Epidermal melanocyte (primary cell): ENCODE measurements around the gene ARHGAP6.
A peak's percentile ranks its signal among the peaks of the same experiment; 100 is the strongest.
"Not testable (repeated sequence)": the region's sequence is repeated elsewhere in the genome, so short reads cannot be mapped to it uniquely, and the experiment has no call there.

Experiments
- DNase-seq: peaks from one replicate; pipeline ENCODE4 v3.0.0; 2011; ENCODE audit warnings: low spot score; ENCODE audit not compliant: insufficient read length

ARHGAP6 gene

DNA sequence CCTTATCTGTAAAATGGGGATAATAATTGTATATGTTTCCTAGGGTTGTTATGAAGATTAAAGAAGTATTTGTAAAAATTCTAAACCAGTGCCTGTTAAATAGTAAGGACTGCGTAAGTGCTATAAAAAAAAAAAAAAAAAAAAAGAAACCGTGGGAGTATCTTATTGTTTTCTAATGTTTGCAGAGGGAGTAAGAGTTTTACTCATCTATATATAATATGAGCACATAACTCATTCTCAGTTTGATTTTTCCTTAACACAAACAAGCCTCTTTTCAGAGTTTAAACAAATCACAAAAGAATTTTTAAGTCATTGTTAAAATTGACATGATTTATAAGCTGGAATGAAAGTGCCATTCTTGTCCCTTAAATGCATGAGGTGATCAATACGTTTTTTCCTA is 267.6 kb downstream of the ARHGAP6 start:
- no peak for DNase-seq

DNA sequence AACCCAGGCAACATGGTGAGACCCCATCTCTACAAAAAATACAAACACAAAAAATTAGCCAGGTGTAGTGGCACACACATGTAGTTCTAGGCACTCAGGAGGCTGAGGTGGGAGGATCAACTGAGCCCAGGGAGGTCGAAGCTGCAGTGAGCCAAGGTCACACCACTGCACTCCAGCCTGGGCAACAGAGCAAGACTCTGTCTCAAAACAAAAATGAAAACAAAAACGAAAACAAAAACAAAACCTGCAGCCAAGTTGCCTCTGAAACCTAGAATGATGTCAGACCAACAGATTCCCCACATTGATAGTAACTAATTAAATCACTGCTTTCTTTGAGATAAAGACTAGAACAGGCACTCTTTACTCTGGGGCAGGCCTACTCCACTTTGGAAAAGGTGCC is 268.0 kb downstream of the ARHGAP6 start:
- no peak for DNase-seq

DNA sequence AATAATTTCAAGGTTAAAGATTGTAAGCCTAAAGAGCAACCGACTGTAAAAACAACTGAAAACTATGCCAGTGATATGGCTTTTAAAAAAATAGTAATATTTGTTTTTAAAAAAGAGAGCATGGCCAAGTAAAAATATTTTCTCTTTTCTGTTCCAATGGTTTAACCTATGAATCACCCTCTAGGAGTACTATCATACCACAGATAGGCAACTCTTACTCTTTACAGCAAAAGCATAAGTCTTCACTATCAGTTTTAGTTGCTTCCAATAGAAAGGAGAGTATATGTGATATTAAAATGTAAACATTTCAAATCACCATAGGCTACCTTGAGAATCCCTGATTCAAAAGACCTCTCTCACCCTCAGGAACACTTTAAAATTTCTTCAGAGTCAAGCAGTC is 269.9 kb downstream of the ARHGAP6 start:
- no peak for DNase-seq

DNA sequence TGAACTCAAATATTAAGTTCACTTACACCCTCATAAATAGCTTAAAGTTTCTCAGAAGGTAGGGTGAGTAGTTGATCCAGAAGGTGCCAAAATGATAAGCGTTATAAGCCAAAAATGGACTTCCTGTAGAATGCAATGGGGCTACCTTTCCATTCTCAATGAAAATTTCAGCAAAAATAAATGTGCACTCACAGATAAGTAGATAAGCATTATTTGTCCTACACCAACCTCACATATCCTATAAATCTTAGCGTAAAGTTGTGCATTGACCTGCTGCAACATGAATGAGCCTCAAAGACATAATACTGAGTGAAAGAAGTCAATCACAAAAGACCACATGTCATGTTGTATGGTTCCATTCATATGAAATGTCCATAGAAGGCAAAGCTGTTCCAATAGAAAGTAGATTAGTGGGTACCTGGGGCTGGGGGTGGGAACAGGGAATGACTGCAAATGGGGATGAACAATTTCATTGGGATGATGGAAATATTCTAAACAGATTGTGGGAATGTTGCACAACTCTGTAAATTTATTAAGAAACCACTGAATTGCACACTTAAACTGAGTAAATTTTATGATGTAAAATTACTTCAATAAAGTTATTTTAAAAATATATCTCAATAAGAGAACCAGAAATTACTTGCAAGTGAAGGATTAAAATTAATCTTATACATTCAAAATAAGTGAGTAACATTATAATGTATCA is 271.6 kb downstream of the ARHGAP6 start:
- DNase-seq = no peak

DNA sequence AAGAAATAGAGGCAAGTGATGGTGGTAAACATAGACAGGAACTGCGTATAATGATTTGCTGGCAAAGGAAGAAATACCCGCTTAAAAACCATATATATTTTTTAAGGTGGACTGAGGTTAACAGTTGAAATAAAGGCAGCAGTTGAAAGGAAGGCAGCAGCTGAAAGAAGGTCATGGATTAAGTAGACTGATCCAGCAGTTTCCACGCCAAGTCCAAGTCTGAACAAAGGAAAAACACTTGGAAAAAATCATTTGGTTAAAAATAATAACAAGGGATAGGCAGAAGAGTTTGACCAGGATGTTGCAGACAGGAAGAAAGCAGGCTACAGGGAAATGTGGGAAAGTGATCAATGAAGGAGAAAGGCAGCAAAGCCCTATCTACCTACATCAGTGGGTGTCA is 278.9 kb downstream of the ARHGAP6 start:
- DNase-seq = no peak

DNA sequence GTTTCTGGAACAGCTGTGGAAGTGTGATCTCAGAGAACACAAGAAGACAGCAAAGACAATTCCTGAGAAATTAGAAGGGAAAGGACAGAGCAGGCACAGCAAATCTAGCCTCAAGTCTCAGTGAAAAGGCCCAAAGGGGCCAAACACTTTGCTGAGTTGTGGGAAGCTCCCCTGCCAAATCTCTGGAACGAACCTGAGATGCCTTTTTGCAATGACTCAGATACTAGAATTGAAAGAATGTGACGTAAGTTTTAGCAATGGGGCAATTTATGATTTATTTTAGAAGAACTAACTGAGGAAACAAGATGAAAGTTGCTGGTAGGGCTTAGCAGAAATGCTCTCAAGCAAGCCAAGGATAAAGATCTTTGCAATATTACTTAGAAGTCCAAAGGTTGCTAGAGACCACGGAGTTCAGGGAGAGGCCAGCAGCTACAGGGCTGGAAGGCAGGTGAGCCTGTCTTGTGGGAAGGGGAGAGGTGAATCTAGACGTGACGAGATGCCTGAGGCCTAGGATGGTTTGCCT is 279.7 kb downstream of the ARHGAP6 start:
- DNase-seq = no peak

DNA sequence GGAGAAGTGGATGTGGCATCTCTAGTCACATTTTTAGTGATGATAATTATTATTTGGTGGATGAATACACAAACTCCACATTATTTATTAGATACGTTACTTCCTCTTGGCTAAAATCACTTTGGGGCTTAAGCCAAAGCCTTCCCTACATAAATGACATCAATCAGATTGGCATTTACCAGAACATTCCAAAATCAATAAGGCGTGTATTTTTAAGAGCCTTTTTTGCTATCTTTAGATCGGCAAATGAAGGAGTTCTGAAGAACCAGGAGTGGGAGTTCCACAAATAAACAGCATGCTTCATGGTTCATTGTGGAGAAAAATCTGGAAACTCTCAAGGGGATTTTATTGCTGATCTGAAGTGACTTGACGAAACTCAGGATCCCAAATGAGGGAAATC is 282.8 kb downstream of the ARHGAP6 start:
- no peak for DNase-seq

DNA sequence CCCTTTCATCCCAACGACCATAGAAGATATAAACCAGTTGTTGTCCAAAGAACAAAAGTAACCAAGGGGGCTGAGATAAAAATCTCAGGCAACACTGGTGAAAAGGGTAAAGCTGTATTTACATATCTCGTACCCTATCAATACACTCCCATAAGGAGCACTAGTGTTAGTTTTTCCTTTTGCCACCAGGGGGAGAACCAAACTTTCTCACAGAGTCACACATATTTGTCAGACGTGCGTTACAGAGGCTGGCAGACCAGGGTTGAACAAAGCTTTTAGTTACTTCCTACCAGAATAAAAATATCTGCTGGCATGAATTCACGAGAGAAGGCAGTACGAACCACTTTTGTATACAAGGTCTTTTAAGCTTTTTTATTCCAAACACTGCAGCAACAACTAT is 284.3 kb downstream of the ARHGAP6 start:
- DNase-seq = peak; percentile 16

DNA sequence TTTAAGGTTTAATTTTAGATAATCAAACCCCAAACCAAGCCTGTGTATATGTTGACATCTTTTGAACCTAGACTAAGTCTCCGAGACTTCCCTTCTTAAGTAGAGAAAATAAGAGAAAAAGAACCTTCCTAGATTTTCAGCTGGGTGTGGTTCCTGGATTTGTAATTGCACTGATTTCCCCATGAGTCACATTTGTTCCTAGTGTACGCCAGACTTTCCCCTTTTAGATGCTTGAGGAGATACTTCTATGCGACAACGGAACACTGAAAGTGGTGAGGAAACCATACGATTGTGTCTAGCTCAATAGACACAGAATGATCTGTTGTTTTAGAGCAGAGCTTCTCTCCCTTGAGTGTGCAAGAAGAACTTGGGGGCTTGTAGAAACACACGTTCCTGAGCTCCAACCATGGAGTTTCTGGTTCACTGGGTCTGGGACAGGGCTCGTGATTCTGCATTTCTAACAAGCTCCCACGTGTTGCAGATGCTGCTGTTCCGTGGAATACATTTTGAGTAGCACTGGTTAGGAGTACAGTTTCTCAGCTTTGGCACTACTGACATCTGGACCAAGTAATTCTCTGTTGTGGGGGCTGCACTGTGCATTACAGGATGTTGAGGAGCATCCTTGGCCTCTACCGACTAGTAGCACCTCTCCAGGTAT is 285.4 kb downstream of the ARHGAP6 start:
- no peak for DNase-seq

DNA sequence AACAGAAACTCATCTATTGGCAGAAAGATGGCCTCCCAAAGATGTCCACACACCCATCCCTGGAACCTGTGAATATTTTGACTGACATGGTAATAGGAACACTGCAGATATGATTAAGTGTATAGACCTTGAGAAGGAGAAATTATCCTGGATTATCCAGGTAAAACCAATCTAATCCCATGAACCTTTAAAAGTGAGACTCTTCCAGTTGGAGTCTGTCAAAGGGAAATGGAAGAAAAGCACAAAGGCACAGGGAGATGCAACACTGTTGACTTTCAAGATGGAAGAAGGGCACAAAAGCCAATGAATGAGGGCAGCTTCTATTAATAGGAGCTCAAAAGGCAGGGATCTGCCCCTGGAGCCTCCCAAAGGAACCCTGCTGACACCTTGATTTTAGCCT is 289.6 kb downstream of the ARHGAP6 start:
- no peak for DNase-seq

DNA sequence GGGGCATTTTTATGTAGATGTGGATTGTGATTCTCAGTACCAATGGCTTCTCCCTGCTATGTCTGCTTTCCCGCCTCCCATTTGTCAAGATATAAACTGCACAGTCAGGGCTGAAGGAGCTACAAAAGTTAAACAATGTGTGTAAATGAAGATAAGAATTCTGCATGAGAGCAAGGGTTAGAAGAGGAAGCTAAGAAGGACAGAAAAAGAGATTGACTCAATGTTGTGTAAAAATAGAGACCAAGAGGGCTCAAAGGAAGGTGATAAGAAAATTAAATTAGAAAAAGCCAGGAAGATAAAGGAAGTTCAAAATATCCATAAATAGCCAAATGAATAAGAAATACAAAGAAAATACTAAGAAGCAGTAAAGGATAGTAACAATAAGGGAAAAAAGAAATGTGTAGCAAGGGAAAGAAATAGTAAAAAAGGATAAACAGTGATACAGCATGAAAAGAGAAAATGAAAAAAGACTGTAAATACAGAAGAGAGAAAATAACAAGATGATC is 290.1 kb downstream of the ARHGAP6 start:
- DNase-seq = no peak

DNA sequence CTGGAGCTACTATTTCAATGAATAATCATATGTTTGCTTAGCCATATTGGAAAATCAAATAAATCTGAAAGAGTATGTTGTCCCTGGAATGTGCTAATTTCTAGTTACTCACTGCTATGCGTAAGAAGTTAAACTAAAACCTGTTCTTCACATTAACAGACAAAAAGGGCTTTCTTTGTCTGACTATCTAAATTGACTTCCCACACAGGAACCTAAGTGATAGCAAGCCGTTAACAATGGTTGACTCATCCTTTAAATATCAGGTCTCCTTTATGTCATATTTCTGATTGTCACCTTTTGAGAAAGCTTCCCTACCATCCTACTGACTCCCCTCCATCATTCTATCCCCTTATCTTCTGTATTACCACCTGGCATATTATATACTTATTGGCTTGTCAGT is 291.1 kb downstream of the ARHGAP6 start:
- no peak for DNase-seq

DNA sequence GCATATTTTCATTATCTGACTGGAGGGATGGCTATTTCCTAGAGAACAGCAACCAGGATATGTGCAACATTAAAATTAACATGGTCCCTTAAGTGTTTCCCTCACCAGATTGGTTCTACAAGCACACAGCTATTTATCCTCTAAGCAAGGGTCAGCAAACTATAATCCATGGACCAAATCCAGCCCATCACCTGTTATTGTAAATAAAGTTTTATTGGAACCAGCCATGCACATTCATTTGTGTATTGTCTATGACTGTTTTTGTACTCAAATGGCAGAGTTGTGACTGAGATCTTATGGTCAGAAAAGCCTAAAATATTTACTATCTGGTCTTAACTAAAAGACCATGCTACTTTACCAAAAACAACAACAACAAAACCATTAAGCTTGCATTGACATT is 294.6 kb downstream of the ARHGAP6 start:
- DNase-seq = no peak

DNA sequence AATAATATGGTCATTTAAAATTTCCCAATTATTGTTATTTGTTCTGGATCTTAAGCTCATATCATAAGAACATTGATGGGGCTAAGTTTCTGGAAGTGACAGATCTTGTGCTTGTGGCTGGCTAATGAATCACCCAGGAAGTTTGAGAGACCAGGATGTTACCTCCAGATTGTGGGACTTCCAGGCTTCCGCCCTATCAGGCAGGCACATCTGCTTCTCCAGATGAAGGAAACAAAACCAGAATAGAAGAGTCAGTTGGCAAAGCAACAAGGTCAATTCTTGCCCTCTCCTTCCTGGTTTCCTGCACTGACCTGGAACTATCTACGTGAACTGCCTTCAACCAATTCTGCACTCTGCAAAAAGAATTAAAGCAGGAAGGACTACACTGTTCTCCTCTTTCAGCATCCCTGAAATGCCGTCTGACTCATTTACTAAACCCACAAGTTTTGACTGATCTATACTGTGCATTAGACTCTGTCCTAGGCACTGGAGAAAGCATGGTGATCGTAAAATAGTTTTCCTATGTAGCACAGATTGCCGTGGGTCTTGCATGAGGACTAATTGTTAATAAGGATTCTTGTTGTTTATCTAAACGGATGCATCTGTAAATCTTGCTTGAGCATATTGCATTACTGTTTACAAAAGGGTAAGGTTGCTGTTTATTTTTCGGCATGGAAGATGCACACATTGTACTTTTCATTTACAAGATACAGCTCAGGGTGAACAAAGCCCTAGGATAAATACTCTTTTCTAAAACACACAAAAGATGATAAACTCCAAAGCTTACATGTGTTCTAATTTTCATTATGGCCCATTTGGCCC is 297.9 kb downstream of the ARHGAP6 start:
- DNase-seq = no peak

DNA sequence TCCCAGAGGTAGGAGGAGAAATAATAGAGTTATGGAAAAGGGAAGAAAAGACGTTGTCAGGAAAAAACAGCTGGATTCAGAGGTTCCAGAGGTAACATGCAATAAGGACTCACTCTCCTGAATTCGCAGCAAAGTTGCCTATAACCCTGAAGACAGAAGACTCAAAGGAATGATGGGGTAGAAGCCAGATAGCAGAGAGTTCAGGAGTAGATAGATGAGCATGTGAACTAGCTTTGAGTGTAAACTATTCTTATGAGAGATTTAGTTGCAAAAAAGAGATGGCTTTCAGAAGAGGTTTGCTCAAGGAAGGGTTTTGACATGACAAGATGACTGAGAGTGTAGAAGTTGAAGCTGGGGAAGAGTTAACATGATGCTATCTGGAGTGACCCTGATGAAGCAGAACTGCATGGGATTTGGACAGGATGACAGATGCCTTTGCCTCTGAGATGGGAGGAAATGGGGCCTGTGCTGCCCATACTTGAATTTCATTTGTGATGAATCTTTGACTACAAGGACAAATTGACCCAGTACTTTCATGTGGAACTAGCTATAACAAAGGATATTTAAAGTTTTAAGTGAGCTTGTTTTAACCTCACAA is 298.6 kb downstream of the ARHGAP6 start:
- no peak for DNase-seq

DNA sequence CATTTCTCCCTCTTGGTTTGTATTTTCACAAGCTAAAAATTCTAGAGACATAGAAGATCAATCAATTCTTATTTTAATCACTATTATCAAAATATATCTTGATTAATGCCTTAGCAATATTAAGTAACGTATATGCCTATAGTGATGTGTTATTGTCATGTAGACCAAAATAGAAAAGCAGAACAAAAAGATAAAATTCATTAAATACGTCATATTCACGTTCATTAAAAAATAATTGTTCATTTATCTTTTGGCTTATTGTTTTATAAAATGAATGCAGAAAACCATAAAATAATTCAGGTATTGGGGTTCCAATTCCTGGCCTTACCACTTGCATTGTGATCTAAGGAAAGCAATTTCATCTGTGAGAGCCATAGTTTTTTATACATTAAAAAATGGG is 300.3 kb downstream of the ARHGAP6 start:
- DNase-seq = no peak

DNA sequence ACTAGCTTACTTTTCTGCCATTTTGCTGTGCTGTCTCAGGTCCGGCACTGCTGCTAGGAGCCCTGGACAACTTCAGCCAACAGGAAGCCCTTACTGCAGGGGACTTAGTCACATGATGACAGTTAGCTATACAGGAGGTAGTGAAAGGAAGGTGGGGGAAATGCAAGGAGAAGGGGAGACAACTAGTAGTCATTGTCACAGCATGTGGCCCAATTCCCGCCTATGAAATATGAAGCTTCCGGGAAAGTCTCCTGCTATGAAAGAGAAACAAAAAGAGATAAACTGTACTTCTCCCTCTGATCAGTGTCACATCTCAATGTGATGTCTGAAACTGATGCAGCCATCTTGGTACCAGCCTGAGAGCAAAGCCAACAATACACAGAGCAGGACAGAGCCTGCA is 300.9 kb downstream of the ARHGAP6 start:
- no peak for DNase-seq

DNA sequence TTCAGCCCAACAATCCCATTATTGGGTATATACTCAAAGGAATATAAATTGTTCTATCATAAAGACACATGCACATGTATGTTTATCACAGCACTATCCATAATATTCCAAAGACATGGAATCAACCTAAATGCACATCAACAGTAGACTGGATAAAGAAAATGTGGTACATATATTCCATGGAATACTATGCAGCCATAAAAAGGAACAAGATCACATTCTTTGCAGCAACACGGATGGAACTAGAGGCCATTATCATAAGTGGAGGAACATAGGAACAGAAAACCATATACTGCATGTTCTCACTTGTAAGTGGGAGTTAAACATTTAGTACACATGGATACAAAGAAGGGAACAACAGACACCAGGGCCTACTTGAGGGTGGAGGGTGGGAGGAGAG is 301.9 kb downstream of the ARHGAP6 start:
- not testable (repeated sequence) for DNase-seq

DNA sequence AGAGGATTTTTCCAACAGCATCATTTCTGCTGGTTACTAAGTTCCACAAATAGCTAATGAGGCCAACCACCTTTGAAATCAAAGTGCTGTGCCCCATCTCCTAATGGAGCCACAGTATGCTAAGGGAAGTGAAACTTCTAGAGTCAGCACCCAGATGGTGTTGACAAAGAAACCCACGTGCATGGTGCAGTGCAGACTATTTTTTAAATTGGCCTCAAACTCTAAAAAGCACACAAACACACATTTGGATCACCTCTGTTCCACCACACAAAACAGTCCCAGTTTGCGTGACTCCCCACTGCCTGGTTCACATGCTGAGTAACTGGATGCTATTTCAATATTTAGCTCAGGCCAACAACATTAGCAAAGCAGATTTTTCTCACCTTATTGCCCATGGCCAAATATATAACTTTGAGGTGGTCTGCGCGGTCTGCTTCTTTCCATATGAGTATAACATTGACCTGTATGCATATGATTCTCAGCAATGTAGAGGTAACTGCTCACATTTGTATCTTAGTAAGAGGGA is 302.6 kb downstream of the ARHGAP6 start:
- DNase-seq = no peak

DNA sequence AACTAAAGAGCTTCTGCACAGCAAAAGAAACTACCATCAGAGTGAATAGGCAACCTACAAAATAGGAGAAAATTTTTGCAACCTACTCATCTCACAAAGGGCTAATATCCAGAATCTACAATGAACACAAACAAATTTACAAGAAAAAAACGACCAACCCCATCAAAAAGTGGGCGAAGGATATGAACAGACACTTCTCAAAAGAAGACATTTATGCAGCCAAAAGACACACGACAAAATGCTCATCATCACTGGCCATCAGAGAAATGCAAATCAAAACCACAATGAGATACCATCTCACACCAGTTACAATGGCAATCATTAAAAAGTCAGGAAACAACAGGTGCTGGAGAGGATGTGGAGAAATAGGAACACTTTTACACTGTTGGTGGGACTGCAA is 304.1 kb downstream of the ARHGAP6 start:
- not testable (repeated sequence) for DNase-seq

DNA sequence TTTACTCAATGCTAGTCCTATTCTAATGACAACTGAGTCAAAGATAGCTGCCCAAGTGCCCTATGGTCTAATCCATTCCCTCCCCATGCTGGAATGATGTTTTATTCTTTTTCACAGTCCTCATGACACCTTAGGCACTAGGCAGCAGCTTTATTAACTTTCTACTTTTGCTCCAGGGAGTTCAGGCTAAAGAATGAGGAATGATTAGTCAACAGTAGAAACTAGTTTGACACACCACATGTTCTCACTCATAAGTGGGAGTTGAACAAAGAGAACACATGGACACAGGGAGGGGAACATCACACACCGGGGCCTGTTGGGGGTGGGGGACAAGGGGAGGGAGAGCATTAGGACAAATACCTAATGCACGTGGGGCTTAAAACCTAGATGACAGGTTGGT is 309.8 kb downstream of the ARHGAP6 start:
- DNase-seq = not testable (repeated sequence)
